ENCODE results near the gene TMEFF2.

Gene TMEFF2, protein sequence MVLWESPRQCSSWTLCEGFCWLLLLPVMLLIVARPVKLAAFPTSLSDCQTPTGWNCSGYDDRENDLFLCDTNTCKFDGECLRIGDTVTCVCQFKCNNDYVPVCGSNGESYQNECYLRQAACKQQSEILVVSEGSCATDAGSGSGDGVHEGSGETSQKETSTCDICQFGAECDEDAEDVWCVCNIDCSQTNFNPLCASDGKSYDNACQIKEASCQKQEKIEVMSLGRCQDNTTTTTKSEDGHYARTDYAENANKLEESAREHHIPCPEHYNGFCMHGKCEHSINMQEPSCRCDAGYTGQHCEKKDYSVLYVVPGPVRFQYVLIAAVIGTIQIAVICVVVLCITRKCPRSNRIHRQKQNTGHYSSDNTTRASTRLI

DNA sequence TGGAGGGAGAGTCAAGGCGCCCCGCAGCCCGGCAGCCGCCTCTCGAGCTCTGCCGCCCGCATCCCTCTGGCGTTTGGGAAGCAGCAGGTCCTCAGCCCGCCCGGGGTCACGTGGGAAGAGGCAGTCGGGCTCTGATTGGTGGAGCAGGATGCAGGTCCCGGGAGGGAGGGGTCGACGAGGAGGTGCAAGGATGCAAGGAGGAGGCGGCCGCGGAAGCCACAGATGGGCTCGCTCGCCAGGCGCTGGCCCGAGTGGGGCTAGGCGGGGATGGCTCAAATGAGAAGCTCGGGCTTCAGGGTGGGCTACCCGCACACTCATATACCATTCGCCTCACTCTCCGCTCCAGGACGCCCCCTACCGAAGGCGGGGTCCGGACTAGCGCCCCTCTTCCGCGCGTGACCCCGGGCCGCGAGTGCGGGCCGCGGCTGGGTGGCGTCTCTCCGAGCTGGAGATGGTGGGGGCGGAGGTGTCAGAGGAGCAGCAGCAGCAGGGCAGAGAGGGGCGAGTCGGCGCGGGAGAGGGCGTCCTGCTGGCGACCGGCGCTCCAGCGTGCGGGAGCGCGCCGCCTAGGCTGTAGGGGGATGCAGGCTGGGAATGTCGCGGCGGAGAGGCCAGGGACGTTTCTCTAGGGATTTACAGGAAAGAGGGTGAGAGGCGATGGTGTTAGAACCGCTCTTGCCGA is at the start of gene TMEFF2:
TMEFF2 (minus strand) TSS at position 68 of the 682 bp plus-strand sequence. CDS start 409 bp downstream, outside the sequence.
- DNase-seq (ENCODE audit: low spot score) = peak; percentile 59

DNA sequence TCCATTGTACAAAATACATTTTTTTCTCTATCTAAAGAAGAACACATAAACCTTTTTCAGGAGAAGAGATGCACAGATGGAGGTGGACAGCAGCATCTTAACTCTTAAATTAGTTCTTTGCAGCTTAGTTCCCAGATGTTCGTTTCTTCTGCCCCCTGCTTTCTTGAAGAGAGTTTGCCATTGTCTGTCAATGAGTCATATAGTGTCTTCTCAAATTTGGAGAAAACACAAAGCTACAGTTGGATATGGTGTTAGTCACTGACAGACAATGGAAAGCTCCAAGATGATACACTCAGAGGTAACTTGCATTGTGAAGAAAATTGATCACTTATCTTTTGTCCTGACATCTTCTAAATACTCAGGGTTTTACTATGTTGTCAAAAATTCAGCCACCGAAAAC is 48.8 kb upstream of the TMEFF2 start:
- no peak for DNase-seq (ENCODE audit: low spot score)

DNA sequence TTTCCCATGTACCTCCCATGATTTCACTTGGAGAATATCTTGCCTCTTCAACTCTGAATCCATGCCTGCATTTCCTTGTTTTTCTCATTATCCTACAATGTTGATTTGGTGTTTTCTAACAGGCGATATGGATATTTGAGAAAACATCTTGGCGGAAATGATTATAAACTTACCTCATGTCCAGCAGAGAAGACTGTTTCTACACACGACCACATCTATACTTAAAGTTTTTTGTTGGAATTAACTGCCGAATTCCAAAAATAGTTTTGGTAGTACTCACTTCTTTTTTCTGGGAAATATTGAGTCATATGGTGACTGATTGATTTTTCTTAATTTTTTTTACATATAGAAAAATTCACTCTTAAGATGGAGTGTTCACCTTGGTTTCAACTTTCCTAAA is 41.4 kb upstream of the TMEFF2 start:
- no peak for DNase-seq (ENCODE audit: low spot score)

DNA sequence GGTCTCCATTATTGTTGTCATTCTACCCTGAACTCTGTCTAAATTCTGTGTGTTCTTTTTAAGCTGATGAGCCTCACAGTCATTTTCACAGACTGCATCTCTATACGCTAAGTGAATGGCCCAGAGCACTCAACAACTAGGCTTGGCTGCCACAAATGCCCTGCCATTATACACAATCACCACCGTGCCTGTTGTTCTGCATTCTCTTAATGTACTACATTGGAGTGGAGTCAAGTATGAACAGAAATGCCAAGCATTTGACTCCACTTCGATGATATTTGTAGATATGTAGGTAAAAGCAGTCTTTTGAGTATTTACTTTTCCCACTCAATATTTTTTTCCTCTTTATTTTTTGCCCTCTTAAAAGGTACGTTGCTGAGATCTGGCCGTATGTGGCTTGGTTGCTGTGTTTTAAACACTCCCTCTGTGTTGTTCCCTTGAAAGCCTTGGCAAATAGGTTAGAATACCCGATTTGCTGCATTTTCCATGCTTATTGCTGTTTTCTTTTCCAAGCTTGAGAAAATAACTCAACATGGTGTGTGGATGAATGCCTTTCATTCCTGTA is 36.2 kb upstream of the TMEFF2 start:
- DNase-seq (ENCODE audit: low spot score) = no peak

DNA sequence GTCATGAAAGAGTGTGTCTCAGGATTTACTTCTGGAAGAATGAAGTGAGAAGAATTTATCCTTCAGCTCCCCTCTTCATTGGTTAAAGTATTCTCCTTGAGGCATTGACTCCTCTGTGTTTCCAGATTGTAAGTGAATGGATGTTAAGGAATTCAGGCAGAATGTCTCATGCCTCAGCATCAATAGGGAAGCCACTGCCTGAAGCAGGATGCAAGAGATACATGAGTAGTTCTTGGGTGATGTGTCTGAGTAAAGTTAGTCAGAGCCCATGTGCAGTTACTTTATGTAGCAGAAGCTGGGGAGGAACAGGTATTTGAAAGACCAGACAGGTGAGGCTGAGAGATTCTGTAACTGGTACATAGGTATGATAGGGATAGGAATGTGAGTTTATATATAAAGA is 34.0 kb upstream of the TMEFF2 start:
- DNase-seq (ENCODE audit: low spot score) = no peak

DNA sequence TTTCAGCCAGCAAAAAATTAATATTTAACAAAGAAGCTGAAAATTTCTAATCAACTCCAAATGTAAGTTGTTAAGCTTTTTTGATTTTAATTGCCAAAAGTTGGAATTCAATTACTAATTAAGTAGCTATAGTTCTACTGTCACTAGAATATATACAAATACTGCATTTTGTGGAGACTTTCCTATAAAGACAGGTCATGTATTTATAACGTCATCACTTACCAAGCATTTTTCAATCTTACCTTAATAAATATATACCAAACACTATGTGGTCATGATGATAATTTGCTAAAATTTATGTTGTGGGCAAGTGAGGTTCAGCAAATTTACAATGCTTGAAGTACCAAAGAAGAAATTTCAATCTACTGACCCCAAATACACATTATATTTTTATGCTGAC is 24.2 kb upstream of the TMEFF2 start:
- no peak for DNase-seq (ENCODE audit: low spot score)

DNA sequence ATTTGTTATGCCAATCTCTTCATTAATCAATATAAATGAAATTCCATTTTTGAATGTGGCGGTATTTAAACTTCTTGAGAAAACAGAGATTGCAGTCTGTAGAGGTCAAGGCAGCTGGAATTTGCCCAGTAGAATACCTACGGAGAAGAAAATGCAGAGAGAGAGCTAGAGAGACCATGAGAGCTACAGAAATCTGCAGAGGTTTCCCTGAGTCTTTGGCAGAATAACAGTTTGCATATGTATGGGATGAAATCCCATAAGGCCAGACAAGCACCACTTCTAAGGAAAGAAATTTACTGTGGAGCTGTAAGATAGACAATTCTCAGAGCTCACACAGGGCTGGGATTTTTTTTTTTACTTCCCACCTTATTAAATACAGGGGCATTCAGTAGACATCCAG is 23.6 kb upstream of the TMEFF2 start:
- no peak for DNase-seq (ENCODE audit: low spot score)

DNA sequence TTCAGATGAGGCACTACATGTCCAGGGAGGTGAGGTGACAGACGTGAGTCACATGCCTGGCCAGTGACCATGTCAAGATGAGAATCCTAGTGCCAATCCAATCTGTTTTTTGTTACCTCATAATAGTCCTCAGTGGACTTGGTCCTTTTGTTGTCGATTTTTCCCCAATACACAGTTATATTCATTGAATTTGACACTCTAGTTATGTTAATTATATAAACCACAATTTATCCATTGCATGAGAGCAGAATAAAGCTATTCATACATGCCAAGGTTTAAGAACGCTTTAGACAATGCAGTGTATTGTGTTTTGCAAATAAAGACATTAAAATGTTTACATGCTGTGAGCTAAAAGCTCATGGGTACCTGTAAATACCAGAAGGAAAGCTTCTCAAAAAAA is 21.6 kb upstream of the TMEFF2 start:
- no peak for DNase-seq (ENCODE audit: low spot score)

DNA sequence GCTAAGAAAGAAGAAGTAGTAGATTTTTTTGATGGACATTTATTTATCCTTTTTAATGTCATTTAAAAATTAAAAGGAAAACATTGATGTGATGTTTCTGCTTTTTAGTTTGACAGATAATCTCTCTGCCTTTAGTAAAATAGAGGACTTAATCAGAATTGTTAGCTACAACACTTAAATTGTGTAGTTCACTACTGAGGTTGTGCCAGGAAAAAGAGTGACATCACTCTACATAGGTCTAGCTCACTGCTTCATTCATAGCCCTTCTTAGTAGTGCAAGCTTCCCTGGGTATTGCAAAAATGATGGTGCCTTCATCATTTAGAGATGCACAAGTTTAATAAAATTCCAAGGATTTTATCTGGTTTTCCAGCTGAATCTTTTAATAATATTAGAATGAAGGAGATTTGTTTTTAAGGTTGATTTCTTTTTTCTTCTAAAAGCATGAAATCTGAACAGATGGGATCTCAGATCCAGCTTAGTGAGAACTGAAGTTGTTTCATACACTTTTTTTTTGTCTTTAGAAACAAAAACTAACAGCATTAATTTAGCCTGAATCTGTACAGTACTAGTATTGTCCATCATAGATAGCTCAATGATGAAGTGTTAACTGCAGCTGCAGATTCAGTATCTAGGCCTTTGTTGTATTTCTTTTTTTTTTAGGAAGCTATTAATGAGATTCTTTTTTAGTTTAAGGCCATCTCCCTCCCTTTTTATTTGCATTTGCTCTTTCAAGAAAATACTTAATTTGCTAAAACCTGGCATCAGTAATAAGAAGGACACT is 20.6 kb upstream of the TMEFF2 start:
- no peak for DNase-seq (ENCODE audit: low spot score)

DNA sequence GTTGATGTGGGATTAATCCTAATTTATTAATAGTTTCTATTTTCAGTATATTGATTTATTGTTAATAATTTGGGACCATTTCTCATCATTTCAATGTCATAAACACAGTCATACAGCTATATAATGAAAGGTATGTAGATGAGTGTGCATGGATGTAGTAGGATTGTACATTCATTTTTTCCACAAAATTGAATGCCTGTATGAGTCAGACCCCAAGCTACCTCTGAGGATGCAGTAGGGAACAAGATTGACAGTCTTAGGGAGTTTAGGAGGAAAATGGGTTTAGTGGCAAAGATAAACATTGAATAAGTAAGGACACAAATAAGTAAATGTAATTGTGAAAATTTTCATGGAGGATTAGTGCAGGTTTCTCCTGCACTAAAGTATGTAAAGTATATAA is 14.1 kb upstream of the TMEFF2 start:
- no peak for DNase-seq (ENCODE audit: low spot score)

DNA sequence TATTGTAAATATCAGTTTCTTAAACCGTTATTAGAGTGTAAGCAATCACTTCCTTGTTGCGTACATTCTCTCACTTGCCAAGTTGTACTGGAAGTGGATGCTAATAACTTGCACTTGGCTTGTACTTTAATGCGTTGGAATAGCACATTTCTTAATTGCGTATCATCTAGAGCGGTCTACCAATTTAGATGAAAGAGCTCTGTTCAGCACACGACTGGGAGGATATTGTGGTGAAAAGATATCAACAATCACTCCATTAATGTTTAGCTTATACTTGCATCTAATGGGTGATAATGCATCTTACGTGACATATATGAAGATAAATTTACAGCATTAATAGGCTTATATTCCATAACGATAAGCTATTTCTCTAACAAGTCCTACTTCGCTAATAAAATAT is 11.7 kb upstream of the TMEFF2 start:
- no peak for DNase-seq (ENCODE audit: low spot score)

DNA sequence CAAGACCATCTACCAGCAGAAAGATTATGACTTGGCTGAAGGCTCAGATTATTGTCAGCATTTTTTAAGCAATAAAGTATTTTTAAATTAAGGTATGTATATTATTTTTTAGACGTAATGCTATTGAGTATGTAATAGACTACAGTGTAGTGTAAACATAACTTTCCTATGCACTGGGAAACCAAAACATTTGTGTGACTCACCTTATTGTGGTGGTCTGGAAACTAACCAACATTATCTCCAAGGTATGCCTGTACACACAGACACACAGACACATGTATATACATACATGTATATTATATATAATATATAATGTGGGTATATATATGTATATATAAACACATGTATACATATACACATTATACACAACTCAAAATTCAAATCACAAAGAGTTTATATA is 9.1 kb upstream of the TMEFF2 start:
- no peak for DNase-seq (ENCODE audit: low spot score)

DNA sequence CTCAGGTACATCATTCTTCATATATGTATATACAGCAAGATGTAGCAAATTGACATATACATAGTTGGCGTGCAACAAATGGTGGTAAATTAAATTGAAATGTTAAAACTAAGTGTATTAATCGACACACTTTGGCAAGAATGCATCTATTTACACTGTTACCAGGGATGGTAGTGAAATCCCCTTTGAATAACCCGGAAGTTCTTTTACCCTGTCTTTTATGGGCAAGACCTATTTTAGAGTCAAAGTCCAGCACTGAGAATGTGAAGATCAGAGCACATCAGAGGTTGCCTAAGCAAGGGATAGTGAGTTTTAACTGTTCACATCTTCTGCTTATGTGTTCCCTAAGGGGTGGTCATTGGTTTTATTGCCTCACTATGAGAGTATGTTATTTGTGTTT is 7.6 kb upstream of the TMEFF2 start:
- DNase-seq (ENCODE audit: low spot score) = no peak

DNA sequence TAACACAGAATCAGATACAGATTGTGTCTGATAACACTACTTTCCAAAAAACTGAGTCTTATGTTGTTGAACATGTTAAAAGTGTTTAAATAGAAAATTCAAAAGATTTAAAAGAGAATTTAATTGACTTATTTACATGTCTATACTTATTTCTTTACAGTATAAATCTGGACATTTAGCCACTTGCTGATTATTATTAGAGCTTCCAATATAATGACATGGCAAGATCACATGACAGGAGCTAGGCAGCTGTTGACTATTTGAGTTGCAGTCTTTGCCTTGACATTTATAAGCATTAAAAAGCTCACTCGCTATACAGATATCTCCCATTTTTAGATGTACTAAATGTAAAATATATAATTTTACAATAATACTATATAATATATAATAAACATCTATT is 6.4 kb upstream of the TMEFF2 start:
- DNase-seq (ENCODE audit: low spot score) = no peak

DNA sequence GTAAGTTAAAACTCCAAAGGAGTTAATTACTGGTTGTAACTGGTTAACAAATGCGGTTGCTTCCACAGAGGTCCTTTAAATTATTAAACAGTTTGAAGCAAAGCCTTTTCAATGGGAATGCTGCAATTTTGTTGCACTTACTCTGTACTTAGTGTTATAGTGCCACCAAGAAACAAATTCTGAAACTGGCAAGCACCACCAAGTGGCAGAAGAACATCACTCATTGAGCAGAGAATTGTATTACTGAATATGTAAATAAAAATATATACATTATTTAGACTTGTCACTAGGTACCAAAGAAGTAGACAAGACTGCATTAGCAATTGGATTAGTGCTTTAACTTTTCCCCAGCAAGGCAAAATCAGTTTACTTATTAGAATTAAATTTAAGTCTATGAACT is 2.6 kb upstream of the TMEFF2 start:
- DNase-seq (ENCODE audit: low spot score) = no peak

DNA sequence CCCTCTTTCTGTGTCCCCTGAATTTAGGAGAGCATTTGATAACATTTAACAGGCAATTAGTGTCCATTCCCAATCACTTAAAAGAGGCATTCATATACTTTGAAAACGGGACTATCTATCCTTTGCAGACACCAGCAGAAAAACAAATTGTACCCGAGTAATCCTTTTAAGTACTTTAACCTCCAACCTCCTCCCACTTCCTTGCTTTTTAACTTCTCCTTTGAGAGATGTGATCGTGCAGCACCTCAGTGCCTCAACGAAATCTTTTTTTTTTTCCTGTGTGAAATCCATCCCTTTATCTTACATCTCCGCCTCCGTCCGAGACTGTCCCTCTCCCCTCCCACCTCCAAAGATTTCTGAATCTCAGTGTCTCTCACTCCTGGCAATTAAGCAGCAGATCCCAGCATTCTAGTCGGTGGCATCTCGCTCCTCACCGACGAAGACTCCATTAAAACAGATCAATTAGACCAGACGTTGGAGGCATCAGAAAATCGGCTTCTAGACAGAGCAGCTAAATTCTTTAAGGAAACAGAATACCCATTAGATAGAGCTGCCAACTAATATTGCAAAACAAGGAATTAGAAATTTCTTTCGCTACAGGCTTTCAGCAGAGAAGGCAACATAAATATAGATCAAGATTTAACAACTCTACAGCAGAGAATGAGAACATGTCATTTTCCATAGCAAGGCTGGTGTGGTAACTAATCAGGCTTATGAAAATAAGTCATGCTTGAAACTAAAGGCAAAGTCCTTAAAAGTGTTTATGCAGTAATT is 1.9 kb upstream of the TMEFF2 start:
- no peak for DNase-seq (ENCODE audit: low spot score)

DNA sequence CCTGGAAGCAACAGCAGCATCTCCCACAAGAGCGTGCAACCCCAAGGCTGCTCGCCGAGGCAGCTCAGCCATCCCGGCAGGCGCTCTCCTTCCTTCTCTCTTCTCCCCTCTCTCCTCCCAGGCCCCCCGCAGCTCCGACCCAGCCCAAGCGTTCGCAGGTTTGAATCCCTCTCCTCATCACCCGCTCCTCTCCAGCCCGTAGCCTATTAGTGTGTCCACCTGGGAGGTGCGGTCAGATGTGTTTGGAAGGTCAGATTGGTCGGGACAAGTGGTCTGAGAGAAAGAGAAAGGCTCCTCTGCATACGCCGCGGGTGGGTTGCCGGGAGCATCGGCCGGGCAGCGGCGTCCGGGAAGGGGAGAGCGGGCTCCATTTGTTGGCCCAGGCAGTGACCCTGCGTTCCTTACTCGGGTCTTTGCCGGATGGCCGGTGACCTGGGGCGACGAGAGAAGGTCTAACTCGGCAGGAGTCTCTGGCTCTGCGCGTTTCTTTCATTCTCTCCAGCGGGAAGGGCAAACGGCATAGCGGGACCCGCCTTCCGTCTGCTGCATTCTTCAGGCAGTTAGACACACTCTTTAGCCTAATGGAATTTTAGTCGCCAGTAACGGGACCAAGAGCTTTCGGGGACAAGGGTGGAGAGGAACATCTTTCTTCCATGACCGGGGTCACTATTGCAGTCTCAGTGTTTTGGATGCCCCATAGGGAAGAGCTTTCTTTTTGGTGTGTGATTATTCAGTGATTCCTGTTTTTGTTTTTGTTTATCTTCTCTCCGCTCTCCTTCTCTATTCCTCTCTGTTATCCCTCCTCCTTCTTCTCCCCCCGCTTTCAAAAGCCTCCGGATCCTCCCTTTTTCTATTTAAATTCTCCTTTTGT is 1.1 kb upstream of the TMEFF2 start:
- DNase-seq (ENCODE audit: low spot score) = peak; percentile 3

DNA sequence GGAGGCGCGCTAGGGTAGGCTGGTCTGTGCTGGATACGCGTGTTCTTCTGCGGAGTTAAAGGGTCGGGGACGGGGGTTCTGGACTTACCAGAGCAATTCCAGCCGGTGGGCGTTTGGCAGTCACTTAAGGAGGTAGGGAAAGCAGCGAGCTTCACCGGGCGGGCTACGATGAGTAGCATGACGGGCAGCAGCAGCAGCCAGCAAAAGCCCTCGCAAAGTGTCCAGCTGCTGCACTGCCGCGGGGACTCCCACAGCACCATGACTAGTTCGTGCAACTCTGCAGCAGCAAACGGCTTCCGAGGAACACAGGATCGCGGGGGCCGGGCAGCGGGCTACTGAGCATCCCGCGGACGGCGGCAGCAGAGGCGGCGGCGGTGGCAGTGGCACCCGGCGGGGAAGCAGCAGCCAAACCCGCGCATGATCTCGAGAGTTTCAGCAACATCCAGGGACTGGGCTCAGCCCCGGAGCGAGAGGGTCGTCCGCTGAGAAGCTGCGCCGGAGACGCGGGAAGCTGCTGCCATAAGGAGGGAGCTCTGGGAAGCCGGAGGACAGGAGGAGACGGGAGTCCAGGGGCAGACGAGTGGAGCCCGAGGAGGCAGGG is 368 bp downstream of the TMEFF2 start:
- DNase-seq (ENCODE audit: low spot score) = peak; percentile 16

DNA sequence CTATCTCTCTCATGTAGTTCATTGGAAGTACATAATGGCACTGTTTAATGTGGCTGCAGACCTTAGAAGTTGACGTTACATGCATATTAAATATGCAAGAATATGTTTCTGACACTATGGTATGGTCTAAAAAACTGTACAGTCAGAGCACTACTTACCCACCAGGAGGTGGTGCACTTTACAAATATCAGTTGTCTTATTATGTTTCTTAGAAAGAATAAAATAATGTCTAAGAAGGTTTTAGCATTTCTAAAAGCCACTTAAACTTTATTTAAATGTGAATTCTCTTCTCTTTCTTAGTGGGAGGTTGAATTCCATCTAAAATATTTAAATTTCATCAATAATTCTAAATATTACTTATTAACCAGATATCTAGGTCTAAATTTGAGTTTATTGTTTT is 4.3 kb downstream of the TMEFF2 start:
- DNase-seq (ENCODE audit: low spot score) = no peak

DNA sequence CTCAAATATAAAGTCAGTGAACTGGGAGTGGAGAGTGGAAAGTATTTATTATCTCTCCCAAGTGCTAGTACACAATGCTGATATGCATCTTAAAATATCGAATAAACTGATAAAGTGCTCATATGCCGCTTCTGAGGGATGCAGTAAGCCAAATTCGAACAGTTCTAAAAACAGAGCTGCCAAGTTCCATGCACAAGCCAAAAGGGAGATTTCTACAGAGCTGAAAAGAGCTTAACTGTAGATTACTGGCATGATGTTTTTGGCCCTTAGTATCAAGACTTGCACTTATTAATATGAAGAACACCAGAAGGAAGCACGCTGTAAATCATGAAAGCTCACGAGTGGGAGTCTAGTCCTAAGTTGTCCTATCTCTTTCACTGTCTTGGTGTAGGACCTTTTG is 7.9 kb downstream of the TMEFF2 start:
- DNase-seq (ENCODE audit: low spot score) = no peak

All from germinal center (tissue), 1 donor.